Heart left ventricle (tissue), 13 donors: ENCODE measurements around the gene SPNS3.

Experiments
- POLR2A ChIP-seq, 2 donors: fragments of 450-650 bp; IDR thresholded peaks; one replicate each; pipeline ENCODE4 v1.6.1; 2017; ENCODE audit warnings: antibody characterized with exemption in 2 of 2, mild to moderate bottlenecking in 2 of 2, moderate library complexity in 2 of 2
- TF ChIP-seq, protein P1 (sequence below), 12 donors: fragments of 200-600 bp; sonication (generic) in 4 of 12; IDR thresholded peaks; one replicate each; pipeline versions ENCODE4 v1.5.0 to v1.8.0; 2018 to 2022; ENCODE audit warnings: antibody characterized with exemption in 12 of 12, mild to moderate bottlenecking in 5 of 12
- donor health status: ischemic (EF 13 %, LVEDD 7.1; RV severe dilation, severe dysfunction).
- donor health status: DM: no; HTN: yes; CAD: no.
- donor health status: DM: no; HTN: no; CAD: no.
- donor health status: ischemic (EF 25% LVEDD 6.9; RV normal size, moderate dysfunction).
- donor health status: ischemic (EF 25% LVEDD 5.7; RV mildly dilated, moderate dysfunction).
- donor health status: ischemic (EF 35%, LVEDD 5.7; RV mildly dilated, moderate dysfunction).
- donor health status: nonischemic (EF 11% LVEDD 7.7; RV severe dilation, severe dysfunction).
- donor health status: DM: yes; HTN: yes; CAD: no.
- donor health status: PGD.
- donor health status: ischemic (EF 29% LVEDD 5.4; RV normal size, mild dysfunction).
- donor health status: nonischemic (EF 23%, LVEDD 6.1; RV moderate dilation, normal function).

DNA sequence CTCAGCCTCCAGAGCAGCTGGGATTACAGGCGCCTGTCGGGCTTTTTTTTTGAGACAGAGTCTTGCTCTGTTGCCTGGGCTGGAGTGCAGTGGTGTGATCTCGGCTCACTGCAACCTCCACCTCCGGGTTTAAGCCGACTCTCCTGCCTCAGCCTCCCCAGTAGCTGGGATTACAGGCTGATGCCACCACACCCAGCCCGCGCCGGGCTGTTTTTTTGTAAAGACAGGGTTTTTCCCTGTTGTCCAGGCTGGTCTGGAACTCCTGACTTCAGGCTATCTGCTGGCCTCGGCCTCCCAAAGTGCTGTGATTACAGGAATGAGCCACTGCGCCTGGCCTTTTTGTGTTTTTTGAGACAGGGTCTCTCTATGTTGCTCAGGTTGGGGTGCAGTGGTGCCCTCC, 27.4 kb upstream of the SPNS3 start:
- TF ChIP-seq, protein P1, sequence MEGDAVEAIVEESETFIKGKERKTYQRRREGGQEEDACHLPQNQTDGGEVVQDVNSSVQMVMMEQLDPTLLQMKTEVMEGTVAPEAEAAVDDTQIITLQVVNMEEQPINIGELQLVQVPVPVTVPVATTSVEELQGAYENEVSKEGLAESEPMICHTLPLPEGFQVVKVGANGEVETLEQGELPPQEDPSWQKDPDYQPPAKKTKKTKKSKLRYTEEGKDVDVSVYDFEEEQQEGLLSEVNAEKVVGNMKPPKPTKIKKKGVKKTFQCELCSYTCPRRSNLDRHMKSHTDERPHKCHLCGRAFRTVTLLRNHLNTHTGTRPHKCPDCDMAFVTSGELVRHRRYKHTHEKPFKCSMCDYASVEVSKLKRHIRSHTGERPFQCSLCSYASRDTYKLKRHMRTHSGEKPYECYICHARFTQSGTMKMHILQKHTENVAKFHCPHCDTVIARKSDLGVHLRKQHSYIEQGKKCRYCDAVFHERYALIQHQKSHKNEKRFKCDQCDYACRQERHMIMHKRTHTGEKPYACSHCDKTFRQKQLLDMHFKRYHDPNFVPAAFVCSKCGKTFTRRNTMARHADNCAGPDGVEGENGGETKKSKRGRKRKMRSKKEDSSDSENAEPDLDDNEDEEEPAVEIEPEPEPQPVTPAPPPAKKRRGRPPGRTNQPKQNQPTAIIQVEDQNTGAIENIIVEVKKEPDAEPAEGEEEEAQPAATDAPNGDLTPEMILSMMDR (IDR thresholded peaks at IDR 0.05): no peak
- no peak for TF ChIP-seq POLR2A (IDR thresholded peaks at IDR 0.05)
